DND-41 (cell line): ENCODE measurements around the gene ANKS4B.

Experiments
- EZH2 ChIP-seq: IDR thresholded peaks from 3 replicates; pipeline ENCODE4 v1.6.1; 2012; ENCODE audit warnings: borderline replicate concordance, low read depth, mild to moderate bottlenecking, moderate library complexity, low read length, inconsistent platforms; ENCODE audit not compliant: severe bottlenecking
- TF ChIP-seq, protein P1 (sequence below): IDR thresholded peaks from 2 replicates; pipeline ENCODE4 v1.5.1; 2012; ENCODE audit warnings: borderline replicate concordance, low read length, moderate library complexity, mild to moderate bottlenecking; ENCODE audit not compliant: poor library complexity, severe bottlenecking; ENCODE audit errors: extremely low read depth

DNA sequence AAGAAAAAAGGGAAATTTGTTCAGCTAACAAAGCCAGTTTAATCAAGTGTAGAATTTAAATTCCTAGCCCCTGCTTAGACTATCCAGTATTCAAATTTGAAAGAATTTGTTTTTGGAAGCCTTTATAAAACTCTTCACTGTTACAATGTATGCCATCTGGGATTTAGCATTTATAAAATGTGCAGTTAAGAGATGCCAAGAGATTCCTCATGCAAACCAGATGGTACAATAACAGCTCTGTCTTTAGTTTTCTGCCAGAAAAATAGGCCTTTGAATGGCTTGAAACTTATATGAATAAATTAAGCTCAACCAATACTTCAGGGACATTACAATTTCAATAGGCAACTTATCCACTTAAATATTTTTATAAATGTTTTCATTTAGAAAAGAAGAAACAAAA is 6.8 kb upstream of the ANKS4B start:
- TF ChIP-seq, protein P1, sequence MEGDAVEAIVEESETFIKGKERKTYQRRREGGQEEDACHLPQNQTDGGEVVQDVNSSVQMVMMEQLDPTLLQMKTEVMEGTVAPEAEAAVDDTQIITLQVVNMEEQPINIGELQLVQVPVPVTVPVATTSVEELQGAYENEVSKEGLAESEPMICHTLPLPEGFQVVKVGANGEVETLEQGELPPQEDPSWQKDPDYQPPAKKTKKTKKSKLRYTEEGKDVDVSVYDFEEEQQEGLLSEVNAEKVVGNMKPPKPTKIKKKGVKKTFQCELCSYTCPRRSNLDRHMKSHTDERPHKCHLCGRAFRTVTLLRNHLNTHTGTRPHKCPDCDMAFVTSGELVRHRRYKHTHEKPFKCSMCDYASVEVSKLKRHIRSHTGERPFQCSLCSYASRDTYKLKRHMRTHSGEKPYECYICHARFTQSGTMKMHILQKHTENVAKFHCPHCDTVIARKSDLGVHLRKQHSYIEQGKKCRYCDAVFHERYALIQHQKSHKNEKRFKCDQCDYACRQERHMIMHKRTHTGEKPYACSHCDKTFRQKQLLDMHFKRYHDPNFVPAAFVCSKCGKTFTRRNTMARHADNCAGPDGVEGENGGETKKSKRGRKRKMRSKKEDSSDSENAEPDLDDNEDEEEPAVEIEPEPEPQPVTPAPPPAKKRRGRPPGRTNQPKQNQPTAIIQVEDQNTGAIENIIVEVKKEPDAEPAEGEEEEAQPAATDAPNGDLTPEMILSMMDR, result no peak
- no peak for TF ChIP-seq EZH2
